Measurements from ENCODE around the gene CLCN3. TPM values are rescaled to one million over a fixed set of nuclear protein-coding genes. Genes with fewer than 3 reads are reported as not detected.
"Not testable (repeated sequence)": the region's sequence is repeated elsewhere in the genome, so short reads cannot be mapped to it uniquely, and the experiment has no call there.

CLCN3 gene
- total RNA-seq, 5 donors from 2014 or later (not counting 1 experiment from before 2014, with no cell fraction given) = 17.3 to 33.7 (median 30.8) TPM

DNA sequence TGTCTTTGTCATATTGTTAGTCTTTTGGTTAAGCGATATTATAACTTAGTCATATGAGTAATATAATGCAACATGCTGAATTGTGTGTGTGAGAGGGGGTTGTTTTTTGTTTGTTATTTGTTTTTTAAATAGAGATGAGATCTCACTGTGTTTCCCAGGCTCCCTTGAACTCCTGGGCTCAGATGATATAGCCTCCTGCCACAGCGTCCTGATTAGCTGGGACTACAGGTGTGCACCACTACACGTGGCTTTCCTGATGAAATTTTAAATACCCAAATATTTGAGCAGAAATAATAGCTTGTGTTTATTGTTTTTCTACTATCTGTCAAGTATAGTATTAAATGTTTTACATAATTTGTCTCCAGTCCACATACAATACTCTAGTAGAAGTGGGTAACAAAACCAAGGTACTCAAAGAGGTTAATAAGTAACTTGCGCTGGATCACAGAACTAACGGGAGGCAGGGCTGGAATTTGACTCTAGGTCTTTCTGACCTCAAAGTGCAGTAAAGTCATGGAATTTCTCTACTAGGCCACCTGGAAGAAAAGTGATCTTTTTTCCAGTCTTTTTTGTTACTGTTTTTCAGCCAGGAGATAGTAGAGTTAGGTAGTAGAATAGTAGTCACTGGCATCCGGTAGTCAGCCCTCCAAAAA lies 47.8 kb downstream of the CLCN3 start:
- ChIA-PET POLR2A (interaction anchor here (0.7 to 1.0 kb wide), 2 partner anchors 38 to 52 kb away, joined by 4 read pairs; no protein-coding TSS in a partner anchor), CTCF (interaction anchor here (0.6 to 1.4 kb wide), 4 partner anchors 8 to 145 kb away, joined by 3 read pairs; partner anchors contain the start of gene CLCN3 (in 1 of the 2))
- no peak overlapping the region for H3K27ac ChIP-seq (ENCODE audit: low read length)
- DNase-seq (no peak), ATAC-seq (replicated peaks in 1 of 4) (no peak)
- Mint-ChIP-seq H3K4me3 (no peak overlapping the region), H3K9me3 (peaks cover 0 to 4% (median 0%) of the 10 kb centered on the region in 3 donors), H3K36me3 (peaks cover 57% of the 10 kb centered on the region), H3K27ac (no peak overlapping the region), H3K27me3 (no peaks in the 10 kb centered on the region), H3K4me1 (peaks cover 17 to 35% (median 34%) of the 10 kb centered on the region in 3 donors)
- H3K9me3 ChIP-seq = no peaks in the 10 kb centered on the region
- no peaks in the 10 kb centered on the region for H3K36me3 ChIP-seq (ENCODE audit: control insufficient read depth in 2 of 2, extremely low read depth in 1 of 2, insufficient read depth in 1 of 2, low read length in 1 of 2)
- H3K4me1 ChIP-seq (ENCODE audit: control insufficient read depth in 1 of 2, extremely low read depth in 1 of 2, insufficient read depth in 2 of 2, low read length in 2 of 2) = peaks cover 0 to 7% of the 10 kb centered on the region in 2 experiments
- WGBS (ENCODE audit: insufficient coverage) = 100% methylated on average over 1 of the region's 6 CpGs
- no peak overlapping the region for H3K4me3 ChIP-seq (ENCODE audit: control insufficient read depth in 1 of 2, extremely low read depth in 1 of 2, low read length in 1 of 2)
- H3K27me3 ChIP-seq (replicated peaks in 1 of 2; ENCODE audit: control insufficient read depth in 2 of 2, extremely low read depth in 1 of 2, insufficient read depth in 2 of 2, low read length in 1 of 2) = no peaks in the 10 kb centered on the region

DNA sequence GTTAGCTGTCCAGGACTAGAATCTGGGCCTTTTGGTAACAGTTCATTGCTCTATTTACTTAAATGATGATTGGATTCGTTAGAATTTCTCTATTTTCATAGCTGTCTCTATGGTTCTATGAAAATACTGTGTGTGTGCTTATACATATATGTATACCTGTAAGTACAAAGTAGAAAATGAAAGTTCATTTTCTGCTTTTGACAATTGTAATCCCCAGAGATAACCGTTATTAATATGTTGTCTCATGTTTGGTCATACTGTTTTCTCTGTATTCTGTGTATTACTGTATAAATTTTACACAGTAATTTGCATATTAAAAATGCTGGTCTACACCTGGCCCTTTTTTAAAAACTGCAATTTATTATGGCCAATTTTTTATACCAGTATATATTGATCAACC lies 55.4 kb downstream of the CLCN3 start:
- no peak for ATAC-seq (replicated peaks in 1 of 4)
- H3K27ac ChIP-seq (ENCODE audit: low read length) = no peak overlapping the region
- H3K27me3 ChIP-seq (replicated peaks in 1 of 2; ENCODE audit: control insufficient read depth in 2 of 2, extremely low read depth in 1 of 2, insufficient read depth in 2 of 2, low read length in 1 of 2) = no peaks in the 10 kb centered on the region
- no peaks in the 10 kb centered on the region for H3K9me3 ChIP-seq
- H3K4me3 ChIP-seq (ENCODE audit: control insufficient read depth in 1 of 2, extremely low read depth in 1 of 2, low read length in 1 of 2) = no peak overlapping the region
- H3K36me3 ChIP-seq (ENCODE audit: control insufficient read depth in 2 of 2, extremely low read depth in 1 of 2, insufficient read depth in 1 of 2, low read length in 1 of 2) = no peaks in the 10 kb centered on the region
- CTCF ChIA-PET = no interaction called here
- POLR2A ChIA-PET = interaction anchor here in 1 of 2 donors (0.8 to 1.2 kb wide), 2 partner anchors 14 to 30 kb away, joined by 3 to 5 read pairs; no protein-coding TSS in a partner anchor
- H3K4me1 ChIP-seq (ENCODE audit: control insufficient read depth in 1 of 2, extremely low read depth in 1 of 2, insufficient read depth in 2 of 2, low read length in 2 of 2) = no peaks in the 10 kb centered on the region
- H3K36me3 Mint-ChIP-seq = peaks cover 25% of the 10 kb centered on the region
- no peak overlapping the region for H3K4me3 Mint-ChIP-seq
- no peaks in the 10 kb centered on the region for H3K27me3 Mint-ChIP-seq
- no peak for DNase-seq
- no CpG with 5 or more reads among the region's 2 CpGs for WGBS (ENCODE audit: insufficient coverage)
- H3K9me3 Mint-ChIP-seq = no peaks in the 10 kb centered on the region
- peaks cover 4 to 17% (median 15%) of the 10 kb centered on the region in 3 donors for H3K4me1 Mint-ChIP-seq
- H3K27ac Mint-ChIP-seq = no peak overlapping the region

DNA sequence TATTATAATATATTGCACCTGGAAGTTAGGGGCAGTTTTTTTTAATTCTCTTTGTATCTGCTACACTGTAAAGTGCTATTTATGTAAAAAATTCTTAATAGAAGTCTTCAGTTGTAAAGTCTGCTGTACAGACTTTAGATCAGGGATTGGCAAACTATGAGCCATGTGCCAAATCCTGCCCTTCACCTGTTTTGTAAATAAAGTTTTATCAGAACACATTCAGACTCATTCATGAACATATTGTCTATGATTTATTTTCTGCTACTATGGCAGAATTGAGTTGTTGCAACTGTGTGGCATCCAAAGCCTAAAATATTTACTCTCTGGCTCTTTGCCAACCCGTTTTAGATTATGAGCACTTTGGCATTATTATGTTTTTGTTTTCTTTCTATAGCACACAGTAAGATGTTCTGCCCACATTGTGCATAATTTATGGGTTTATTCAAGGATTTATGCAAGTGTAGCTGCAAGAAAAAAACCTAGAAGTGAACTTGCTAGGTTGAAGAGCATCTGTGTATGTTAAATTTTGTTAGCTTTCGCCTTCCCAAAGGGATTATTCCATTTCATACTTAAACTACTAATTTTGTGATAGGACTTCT lies 56.9 kb downstream of the CLCN3 start:
- no peak overlapping the region for H3K4me3 ChIP-seq (ENCODE audit: control insufficient read depth in 1 of 2, extremely low read depth in 1 of 2, low read length in 1 of 2)
- H3K27ac Mint-ChIP-seq = no peak overlapping the region
- WGBS (ENCODE audit: insufficient coverage) = no CpG with 5 or more reads among the region's 2 CpGs

DNA sequence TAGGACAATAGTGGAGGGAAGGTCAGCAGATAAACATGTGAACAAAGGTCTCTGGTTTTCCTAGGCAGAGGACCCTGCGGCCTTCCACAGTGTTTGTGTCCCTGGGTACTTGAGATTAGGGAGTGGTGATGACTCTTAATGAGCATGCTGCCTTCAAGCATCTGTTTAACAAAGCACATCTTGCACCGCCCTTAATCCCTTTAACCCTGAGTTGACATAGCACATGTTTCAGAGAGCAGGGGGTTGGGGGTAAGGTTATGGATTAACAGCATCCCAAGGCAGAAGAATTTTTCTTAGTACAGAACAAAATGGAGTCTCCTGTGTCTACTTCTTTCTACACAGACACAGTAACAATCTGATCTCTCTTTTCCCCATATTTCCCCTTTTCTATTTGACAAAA lies 58.1 kb downstream of the CLCN3 start:
- H3K27me3 Mint-ChIP-seq; CTCF ChIA-PET; H3K27me3 ChIP-seq (replicated peaks in 1 of 2; ENCODE audit: control insufficient read depth in 2 of 2, extremely low read depth in 1 of 2, insufficient read depth in 2 of 2, low read length in 1 of 2); H3K4me3 Mint-ChIP-seq; H3K27ac ChIP-seq (ENCODE audit: low read length); ATAC-seq (replicated peaks in 1 of 4); H3K36me3 ChIP-seq (ENCODE audit: control insufficient read depth in 2 of 2, extremely low read depth in 1 of 2, insufficient read depth in 1 of 2, low read length in 1 of 2); H3K4me3 ChIP-seq (ENCODE audit: control insufficient read depth in 1 of 2, extremely low read depth in 1 of 2, low read length in 1 of 2); H3K27ac Mint-ChIP-seq; H3K4me1 ChIP-seq (ENCODE audit: control insufficient read depth in 1 of 2, extremely low read depth in 1 of 2, insufficient read depth in 2 of 2, low read length in 2 of 2); DNase-seq; H3K9me3 ChIP-seq; H3K9me3 Mint-ChIP-seq; POLR2A ChIA-PET: not testable (repeated sequence)
- Mint-ChIP-seq H3K4me1 (peaks cover 4 to 15% (median 8%) of the 10 kb centered on the region in 3 donors), H3K36me3 (peaks cover 26% of the 10 kb centered on the region)
- WGBS (ENCODE audit: insufficient coverage) = no CpG with 5 or more reads among the region's 2 CpGs

More for the DNA sequence above, 56.9 kb downstream of the CLCN3 start:
- Histone ChIP-seq H3K27ac (ENCODE audit: low read length) (no peak overlapping the region), H3K4me1 (ENCODE audit: control insufficient read depth in 1 of 2, extremely low read depth in 1 of 2, insufficient read depth in 2 of 2, low read length in 2 of 2) (no peaks in the 10 kb centered on the region), H3K9me3 (no peaks in the 10 kb centered on the region), H3K27me3 (replicated peaks in 1 of 2; ENCODE audit: control insufficient read depth in 2 of 2, extremely low read depth in 1 of 2, insufficient read depth in 2 of 2, low read length in 1 of 2) (no peaks in the 10 kb centered on the region), H3K36me3 (ENCODE audit: control insufficient read depth in 2 of 2, extremely low read depth in 1 of 2, insufficient read depth in 1 of 2, low read length in 1 of 2) (no peaks in the 10 kb centered on the region)
- ChIA-PET CTCF (no interaction called here), POLR2A (no interaction called here)
- no peak for DNase-seq
- H3K9me3 Mint-ChIP-seq = no peaks in the 10 kb centered on the region
- H3K27me3 Mint-ChIP-seq = no peaks in the 10 kb centered on the region
- ATAC-seq (replicated peaks in 1 of 4) = no peak
- no peak overlapping the region for H3K4me3 Mint-ChIP-seq
- peaks cover 17% of the 10 kb centered on the region for H3K36me3 Mint-ChIP-seq
- H3K4me1 Mint-ChIP-seq = peaks cover 4 to 15% (median 13%) of the 10 kb centered on the region in 3 donors

DNA sequence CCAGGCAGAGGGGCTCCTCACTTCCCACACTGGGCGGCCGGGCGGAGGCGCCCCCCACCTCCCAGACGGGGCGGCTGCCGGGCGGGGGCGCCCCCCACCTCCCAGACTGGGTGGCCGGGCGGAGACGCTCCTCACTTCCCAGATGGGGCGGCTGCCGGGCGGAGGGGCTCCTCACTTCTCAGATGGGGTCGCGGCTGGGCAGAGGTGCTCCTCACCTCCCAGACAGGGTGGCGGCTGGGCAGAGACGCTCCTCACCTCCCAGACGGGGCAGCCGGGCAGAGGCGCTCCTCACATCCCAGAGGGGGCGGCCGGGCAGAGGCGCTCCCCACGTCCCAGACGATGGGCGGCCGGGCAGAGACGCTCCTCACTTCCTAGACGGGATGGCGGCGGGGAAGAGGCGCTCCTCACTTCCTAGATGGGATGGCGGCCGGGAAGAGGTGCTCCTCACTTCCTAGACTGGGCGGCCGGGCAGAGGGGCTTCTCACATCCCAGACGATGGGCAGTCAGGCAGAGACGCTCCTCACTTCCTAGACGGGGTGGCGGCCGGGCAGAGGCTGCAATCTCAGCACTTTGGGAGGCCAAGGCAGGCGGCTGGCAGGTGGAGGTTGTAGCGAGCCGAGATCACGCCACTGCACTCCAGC lies 58.7 kb downstream of the CLCN3 start:
- DNase-seq; H3K27ac ChIP-seq (ENCODE audit: low read length); H3K9me3 Mint-ChIP-seq; H3K27ac Mint-ChIP-seq; H3K4me1 ChIP-seq (ENCODE audit: control insufficient read depth in 1 of 2, extremely low read depth in 1 of 2, insufficient read depth in 2 of 2, low read length in 2 of 2); H3K27me3 Mint-ChIP-seq; ATAC-seq (replicated peaks in 1 of 4); H3K9me3 ChIP-seq; POLR2A ChIA-PET; H3K4me3 ChIP-seq (ENCODE audit: control insufficient read depth in 1 of 2, extremely low read depth in 1 of 2, low read length in 1 of 2); H3K4me3 Mint-ChIP-seq; H3K27me3 ChIP-seq (replicated peaks in 1 of 2; ENCODE audit: control insufficient read depth in 2 of 2, extremely low read depth in 1 of 2, insufficient read depth in 2 of 2, low read length in 1 of 2); CTCF ChIA-PET; H3K36me3 ChIP-seq (ENCODE audit: control insufficient read depth in 2 of 2, extremely low read depth in 1 of 2, insufficient read depth in 1 of 2, low read length in 1 of 2): not testable (repeated sequence)
- Mint-ChIP-seq H3K4me1 (peaks cover 4 to 11% (median 5%) of the 10 kb centered on the region in 3 donors), H3K36me3 (peaks cover 30% of the 10 kb centered on the region)
- WGBS (ENCODE audit: insufficient coverage) = 94% methylated on average over 22 of the region's 47 CpGs

DNA sequence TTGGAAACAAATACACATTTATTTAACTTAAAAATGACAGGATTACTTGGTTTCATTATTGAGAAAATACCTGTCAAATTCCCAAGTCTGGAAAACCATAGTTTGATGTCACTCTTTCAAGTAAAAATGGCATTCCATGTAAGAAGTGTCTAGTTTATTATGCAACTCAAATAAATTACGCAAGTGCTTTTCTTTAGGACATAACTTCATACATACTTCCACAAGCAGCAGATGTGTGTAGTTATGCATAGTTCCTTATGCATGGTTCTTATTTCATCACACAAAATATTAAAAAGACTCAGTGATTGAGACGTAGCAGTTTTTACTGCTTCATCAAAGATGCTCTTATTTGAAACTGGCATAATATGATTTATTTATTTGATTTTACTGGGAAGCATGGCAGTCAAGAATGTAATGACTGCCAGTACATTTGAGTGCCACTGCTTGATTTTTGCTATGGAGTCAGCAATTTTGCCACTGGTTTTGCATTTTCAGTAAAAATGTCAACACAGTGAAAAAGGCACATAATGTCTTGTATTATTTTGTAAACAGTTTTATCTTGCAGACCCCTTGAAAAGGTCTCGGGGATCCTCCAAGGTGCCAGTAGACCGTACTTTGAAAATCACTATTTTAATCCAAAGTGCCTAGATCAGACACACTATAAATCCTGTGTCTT lies 62.1 kb downstream of the CLCN3 start:
- H3K27me3 ChIP-seq (replicated peaks in 1 of 2; ENCODE audit: control insufficient read depth in 2 of 2, extremely low read depth in 1 of 2, insufficient read depth in 2 of 2, low read length in 1 of 2) = no peaks in the 10 kb centered on the region
- Mint-ChIP-seq H3K36me3 (peaks cover 40% of the 10 kb centered on the region), H3K9me3 (no peaks in the 10 kb centered on the region), H3K4me3 (no peak overlapping the region), H3K4me1 (peaks cover 0 to 4% (median 2%) of the 10 kb centered on the region in 3 donors), H3K27ac (no peak overlapping the region), H3K27me3 (no peaks in the 10 kb centered on the region)
- ATAC-seq (replicated peaks in 1 of 4) = no peak
- DNase-seq = no peak
- ChIA-PET POLR2A (interaction anchor here in 1 of 2 donors (0.6 kb wide), 1 partner anchor 21 kb away, joined by 3 read pairs; no protein-coding TSS in a partner anchor), CTCF (no interaction called here)
- peaks cover 0 to 11% of the 10 kb centered on the region in 2 donors for H3K36me3 ChIP-seq (ENCODE audit: control insufficient read depth in 2 of 2, extremely low read depth in 1 of 2, insufficient read depth in 1 of 2, low read length in 1 of 2)
- H3K4me3 ChIP-seq (ENCODE audit: control insufficient read depth in 1 of 2, extremely low read depth in 1 of 2, low read length in 1 of 2) = no peak overlapping the region
- no CpG with 5 or more reads among the region's 4 CpGs for WGBS (ENCODE audit: insufficient coverage)
- no peak overlapping the region for H3K27ac ChIP-seq (ENCODE audit: low read length)
- no peaks in the 10 kb centered on the region for H3K9me3 ChIP-seq
- no peaks in the 10 kb centered on the region for H3K4me1 ChIP-seq (ENCODE audit: control insufficient read depth in 1 of 2, extremely low read depth in 1 of 2, insufficient read depth in 2 of 2, low read length in 2 of 2)

Measured in T-cell (primary cell).